ENCODE data around the gene GRIN3A. TPM values are rescaled to one million over a fixed set of nuclear protein-coding genes. Genes with fewer than 3 reads are reported as not detected.

Gene GRIN3A
- total RNA-seq, 1 experiment from 2014 or later = 0.02 TPM

GRCh38 chr9:101683236-101683635, 55.2 kb downstream of the GRIN3A start:
- ATAC-seq = no peak
- Mint-ChIP-seq H3K27ac (no peak overlapping the region), H3K27me3 (ENCODE audit: low read depth) (no peaks in the 10 kb centered on the region), H3K9me3 (no peaks in the 10 kb centered on the region), H3K4me3 (no peak overlapping the region), H3K4me1 (no peaks in the 10 kb centered on the region), H3K36me3 (no peaks in the 10 kb centered on the region)
- ChIA-PET POLR2A (no interaction called here), CTCF (no interaction called here)
- TF ChIP-seq SMAD3 (CRISPR knock-in tag; IDR thresholded peaks at IDR 0.05; ENCODE audit: borderline replicate concordance) (no peak), CREM (CRISPR knock-in tag; IDR thresholded peaks at IDR 0.05) (no peak), ZNF423 (CRISPR knock-in tag; IDR thresholded peaks at IDR 0.05) (no peak), AR (CRISPR knock-in tag; IDR thresholded peaks at IDR 0.05) (no peak), JAZF1 (CRISPR knock-in tag; IDR thresholded peaks at IDR 0.05) (no peak), JUN (CRISPR knock-in tag; IDR thresholded peaks at IDR 0.05) (no peak), ATF1 (CRISPR knock-in tag; IDR thresholded peaks at IDR 0.05) (no peak), NR2C2 (CRISPR knock-in tag; IDR thresholded peaks at IDR 0.05) (no peak), STAT6 (CRISPR knock-in tag; conservative IDR thresholded peaks at IDR 0.05; ENCODE audit: low read depth) (no peak), TEAD1 (CRISPR knock-in tag; IDR thresholded peaks at IDR 0.05) (no peak)
- TF ChIP-seq, protein P1, sequence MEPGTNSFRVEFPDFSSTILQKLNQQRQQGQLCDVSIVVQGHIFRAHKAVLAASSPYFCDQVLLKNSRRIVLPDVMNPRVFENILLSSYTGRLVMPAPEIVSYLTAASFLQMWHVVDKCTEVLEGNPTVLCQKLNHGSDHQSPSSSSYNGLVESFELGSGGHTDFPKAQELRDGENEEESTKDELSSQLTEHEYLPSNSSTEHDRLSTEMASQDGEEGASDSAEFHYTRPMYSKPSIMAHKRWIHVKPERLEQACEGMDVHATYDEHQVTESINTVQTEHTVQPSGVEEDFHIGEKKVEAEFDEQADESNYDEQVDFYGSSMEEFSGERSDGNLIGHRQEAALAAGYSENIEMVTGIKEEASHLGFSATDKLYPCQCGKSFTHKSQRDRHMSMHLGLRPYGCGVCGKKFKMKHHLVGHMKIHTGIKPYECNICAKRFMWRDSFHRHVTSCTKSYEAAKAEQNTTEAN (CRISPR knock-in tag; IDR thresholded peaks at IDR 0.05) = no peak
- no peak for DNase-seq (ENCODE audit: low spot score)

DNA sequence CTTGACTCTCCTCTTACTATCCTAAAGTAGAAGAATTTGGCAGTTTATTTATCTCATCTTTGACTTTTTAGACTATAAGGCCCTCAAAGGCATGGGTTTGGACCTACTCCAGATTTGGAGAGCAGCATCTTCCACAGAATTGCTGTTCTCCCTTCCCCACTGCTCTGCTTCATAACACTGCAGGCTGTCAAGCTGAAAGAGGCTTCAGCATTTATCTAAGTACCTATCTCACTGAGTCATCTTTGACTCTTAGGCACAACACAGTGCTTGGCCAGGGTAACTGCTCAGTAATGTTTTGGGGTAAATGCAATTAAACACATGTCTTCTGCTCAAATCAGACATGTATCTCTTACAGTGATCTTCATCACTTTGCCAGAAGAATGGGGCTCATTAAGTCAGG, 60.6 kb downstream of the GRIN3A start:
- CTCF ChIA-PET = interaction anchor here (1.1 kb wide), 1 partner anchor 28 kb away, joined by 3 read pairs; no protein-coding TSS in a partner anchor
- Mint-ChIP-seq H3K27ac (no peak overlapping the region), H3K4me3 (no peak overlapping the region), H3K4me1 (no peaks in the 10 kb centered on the region), H3K9me3 (no peaks in the 10 kb centered on the region), H3K27me3 (ENCODE audit: low read depth) (no peaks in the 10 kb centered on the region), H3K36me3 (no peaks in the 10 kb centered on the region)
- ATAC-seq = no peak
- DNase-seq (ENCODE audit: low spot score) = no peak
- POLR2A ChIA-PET = no interaction called here
- TF ChIP-seq SOX15 (CRISPR knock-in tag; IDR thresholded peaks at IDR 0.05) (no peak), PRRX2 (CRISPR knock-in tag; IDR thresholded peaks at IDR 0.05) (no peak), TEAD1 (CRISPR knock-in tag; IDR thresholded peaks at IDR 0.05) (no peak), CDX4 (CRISPR knock-in tag; IDR thresholded peaks at IDR 0.05; ENCODE audit: borderline replicate concordance) (no peak), FOXK1 (CRISPR knock-in tag; IDR thresholded peaks at IDR 0.05) (no peak), NFATC4 (CRISPR knock-in tag; IDR thresholded peaks at IDR 0.05) (no peak), IRF2 (CRISPR knock-in tag; IDR thresholded peaks at IDR 0.05; ENCODE audit: borderline replicate concordance, low read depth) (no peak), ZNF532 (CRISPR knock-in tag; IDR thresholded peaks at IDR 0.05; ENCODE audit: borderline replicate concordance) (no peak), ZNF263 (CRISPR knock-in tag; IDR thresholded peaks at IDR 0.05; ENCODE audit: low read depth) (no peak)
